ENCODE measurements around the gene SLC35G2. TPM values are rescaled to one million over a fixed set of nuclear protein-coding genes. Genes with fewer than 3 reads are reported as not detected.

The SLC35G2 gene
- total and polyA plus RNA-seq, 2 donors (not counting 3 experiments of a cell fraction or from before 2014, with no cell fraction given) = 19.4 to 23.9 TPM

- no peaks in the 10 kb centered on the region for H4K20me1 ChIP-seq (replicated peaks; ENCODE audit: control insufficient read depth, extremely low read depth, insufficient read depth, low read length)
- H3K36me3 ChIP-seq (ENCODE audit: control insufficient read depth in 2 of 2, extremely low read depth in 1 of 2, insufficient read depth in 2 of 2, low read length in 2 of 2) = no peaks in the 10 kb centered on the region
- ChIA-PET CTCF (interaction anchor here (1.3 to 2.4 kb wide), 2 partner anchors 8 to 130 kb away, joined by 3 to 6 read pairs; no protein-coding TSS in a partner anchor), POLR2A (interaction anchor here (1.4 kb wide), 1 partner anchor 22 kb away, joined by 4 read pairs; the partner anchor contains the start of gene NCK1)
- no peak for TF ChIP-seq MYC (IDR thresholded peaks at IDR 0.05; ENCODE audit: low read depth, low read length)
- no peak for TF ChIP-seq POLR2A (IDR thresholded peaks at IDR 0.05; ENCODE audit: low read depth, low read length)
- no peak for TF ChIP-seq JUN (IDR thresholded peaks at IDR 0.05; ENCODE audit: borderline replicate concordance, insufficient read depth, insufficient read length, low read depth)
- TF ChIP-seq EZH2 (IDR thresholded peaks at IDR 0.05; ENCODE audit: borderline replicate concordance, low read depth, low read length, severe bottlenecking) = no peak
- no peak for TF ChIP-seq GATA2 (IDR thresholded peaks at IDR 0.05; ENCODE audit: insufficient read depth, insufficient read length, low read depth, low read length)
- no peak for TF ChIP-seq CTCF (IDR thresholded peaks at IDR 0.05; ENCODE audit: extremely low read depth in 1 of 2, insufficient read depth in 1 of 2, low read depth in 1 of 2, low read length in 2 of 2)
- no peak for TF ChIP-seq POLR2AphosphoS5 (IDR thresholded peaks at IDR 0.05; ENCODE audit: insufficient read depth, low read depth, low read length)
- no peak for TF ChIP-seq MAX (IDR thresholded peaks at IDR 0.05; ENCODE audit: insufficient read depth, insufficient read length)
- no peak for TF ChIP-seq FOS (IDR thresholded peaks at IDR 0.05; ENCODE audit: borderline replicate concordance, insufficient read depth, low read length)
- intact Hi-C loops (cut with micrococcal nuclease) = no loop called here
- dilution Hi-C loops (cut with MboI; ENCODE audit: extremely low pct_ligation_motif_present, low sequenced_read_pairs) = no loop called here
- H3K4me2 ChIP-seq (ENCODE audit: insufficient read depth, low read length) = no peak overlapping the region
- H2AFZ ChIP-seq (ENCODE audit: low read depth, low read length) = no peak overlapping the region
- peaks cover 93% of the 10 kb centered on the region for H3K79me2 ChIP-seq (ENCODE audit: control insufficient read depth, insufficient read depth, low read length)
- DNase-seq (ENCODE audit: low read depth, low spot score) (no peak), FAIRE-seq (no peak)
- H3K4me1 ChIP-seq (ENCODE audit: control insufficient read depth, extremely low read depth, insufficient read depth, low read length) = peaks cover 10% of the 10 kb centered on the region
- H3K4me3 ChIP-seq (replicated peaks in 1 of 3; ENCODE audit: insufficient read depth in 1 of 3, low read depth in 1 of 3, low read length in 3 of 3) = no peak overlapping the region
- no peak overlapping the region for H3K9ac ChIP-seq (replicated peaks; ENCODE audit: extremely low read depth, insufficient read depth, low read length)
- no peaks in the 10 kb centered on the region for H3K9me3 ChIP-seq (replicated peaks; ENCODE audit: control insufficient read depth, insufficient read depth, low read length)
- BruUV-seq (replicated peaks) = no TSS peak
- H3K27ac ChIP-seq (ENCODE audit: insufficient read depth, low read depth, low read length) = no peak overlapping the region
- H3K9me1 ChIP-seq (replicated peaks; ENCODE audit: control insufficient read depth, extremely low read depth, insufficient read depth, low read length) = no peaks in the 10 kb centered on the region
- no peaks in the 10 kb centered on the region for H3K27me3 ChIP-seq (ENCODE audit: control insufficient read depth in 2 of 2, insufficient read depth in 2 of 2, low read length in 2 of 2)
Observed at GRCh38 chr3:136883967-136884720, 65.2 kb downstream of the SLC35G2 start.

All from endothelial cell of umbilical vein (primary cell).